DND-41 (cell line): ENCODE data around the gene OGDH.

Experiments
- ATAC-seq: fragments of 200-7000 bp; cut with Tn5 transposase; 3 replicates; pipeline ENCODE4 v1.9.1; 2021; ENCODE audit warnings: low read depth; ENCODE audit not compliant: insufficient read depth
- DNase-seq: peaks from one replicate; pipeline ENCODE4 v3.0.0-alpha.2; 2020
- H2AFZ ChIP-seq: 2 replicates; pipeline ENCODE4 v1.6.0; 2012; ENCODE audit warnings: low read depth, low read length
- H3K27ac ChIP-seq: 2 replicates; pipeline ENCODE4 v1.5.1; 2012; ENCODE audit warnings: low read length, inconsistent platforms
- H3K27me3 ChIP-seq: fragments of 200-600 bp; sonication (generic); 2 replicates; pipeline ENCODE4 v1.6.0; 2012; ENCODE audit warnings: low read length, mild to moderate bottlenecking, inconsistent platforms; ENCODE audit not compliant: insufficient read depth, poor library complexity
- H3K36me3 ChIP-seq: 2 replicates; pipeline ENCODE4 v1.5.1; 2012; ENCODE audit warnings: low read length, inconsistent platforms; ENCODE audit not compliant: insufficient read depth
- H3K4me1 ChIP-seq: 2 replicates; pipeline ENCODE4 v1.5.1; 2012; ENCODE audit warnings: mild to moderate bottlenecking, low read length; ENCODE audit not compliant: insufficient read depth
- H3K4me2 ChIP-seq: 2 replicates; pipeline ENCODE4 v1.6.0; 2012; ENCODE audit warnings: mild to moderate bottlenecking, moderate library complexity, low read length, inconsistent platforms; ENCODE audit not compliant: insufficient read depth
- H3K4me3 ChIP-seq, 2 experiments: fragments of 200-600 bp in 1 of 2; shearing (Covaris generic) in 1 of 2; 2 replicates each; pipeline ENCODE4 v1.5.1; 2012 to 2016; ENCODE audit warnings: inconsistent platforms in 2 of 2, low read length in 2 of 2, mild to moderate bottlenecking in 2 of 2, low read depth in 1 of 2, moderate library complexity in 1 of 2
- H3K79me2 ChIP-seq: 2 replicates; pipeline ENCODE4 v1.6.0; 2012; ENCODE audit warnings: low read length, inconsistent platforms; ENCODE audit not compliant: insufficient read depth
- H3K9ac ChIP-seq: 2 replicates; pipeline ENCODE4 v1.6.0; 2012; ENCODE audit warnings: low read depth, mild to moderate bottlenecking, inconsistent platforms, low read length, moderate library complexity
- H3K9me3 ChIP-seq: 2 replicates; pipeline ENCODE4 v1.5.1; 2012; ENCODE audit warnings: low read length, moderate library complexity, mild to moderate bottlenecking, inconsistent platforms; ENCODE audit not compliant: insufficient read depth, severe bottlenecking
- H4K20me1 ChIP-seq: 2 replicates; pipeline ENCODE4 v1.6.0; 2012; ENCODE audit warnings: low read length; ENCODE audit not compliant: insufficient read depth
- CTCF ChIP-seq: IDR thresholded peaks from 2 replicates; pipeline ENCODE4 v1.5.1; 2012; ENCODE audit warnings: borderline replicate concordance, low read length, moderate library complexity, mild to moderate bottlenecking; ENCODE audit not compliant: poor library complexity, severe bottlenecking; ENCODE audit errors: extremely low read depth
- EZH2 ChIP-seq: IDR thresholded peaks from 3 replicates; pipeline ENCODE4 v1.6.1; 2012; ENCODE audit warnings: borderline replicate concordance, low read depth, mild to moderate bottlenecking, moderate library complexity, low read length, inconsistent platforms; ENCODE audit not compliant: severe bottlenecking

Gene OGDH

GRCh38 chr7:44673771-44674170 is 67.3 kb downstream of the OGDH start:
- no peaks in the 10 kb centered on the region for H3K79me2 ChIP-seq
- no peak overlapping the region for H3K4me3 ChIP-seq
- DNase-seq (no peak), ATAC-seq (no peak)
- H3K9ac ChIP-seq, result no peak overlapping the region
- H3K27ac ChIP-seq, result no peak overlapping the region
- H3K9me3 ChIP-seq, result no peaks in the 10 kb centered on the region
- TF ChIP-seq EZH2 (no peak), CTCF (no peak)
- H3K4me1 ChIP-seq, result no peaks in the 10 kb centered on the region
- no peaks in the 10 kb centered on the region for H3K27me3 ChIP-seq
- peaks cover 60% of the 10 kb centered on the region for H3K36me3 ChIP-seq
- no peak overlapping the region for H3K4me2 ChIP-seq
- no peak overlapping the region for H2AFZ ChIP-seq
- H4K20me1 ChIP-seq, result no peaks in the 10 kb centered on the region

GRCh38 chr7:44674381-44674780 is 68.0 kb downstream of the OGDH start:
- Histone ChIP-seq H3K9ac (no peak overlapping the region), H3K4me1 (no peaks in the 10 kb centered on the region), H3K9me3 (no peaks in the 10 kb centered on the region), H4K20me1 (no peaks in the 10 kb centered on the region), H3K27me3 (no peaks in the 10 kb centered on the region), H3K27ac (no peak overlapping the region), H3K36me3 (peaks cover 64% of the 10 kb centered on the region), H3K4me2 (no peak overlapping the region), H3K4me3 (no peak overlapping the region), H3K79me2 (no peaks in the 10 kb centered on the region), H2AFZ (no peak overlapping the region)
- TF ChIP-seq CTCF, result no peak
- no peak for TF ChIP-seq EZH2
- DNase-seq (no peak), ATAC-seq (no peak)

- no peak overlapping the region for H2AFZ ChIP-seq
- H3K79me2 ChIP-seq, result no peaks in the 10 kb centered on the region
- DNase-seq, result no peak
- H3K9me3 ChIP-seq, result no peaks in the 10 kb centered on the region
- H4K20me1 ChIP-seq, result no peaks in the 10 kb centered on the region
- no peak for TF ChIP-seq CTCF
- H3K36me3 ChIP-seq, result peaks cover 70% of the 10 kb centered on the region
- no peaks in the 10 kb centered on the region for H3K27me3 ChIP-seq
- no peak for ATAC-seq
- no peaks in the 10 kb centered on the region for H3K4me1 ChIP-seq
- H3K4me2 ChIP-seq, result no peak overlapping the region
- no peak overlapping the region for H3K9ac ChIP-seq
- H3K4me3 ChIP-seq, result no peak overlapping the region
- no peak overlapping the region for H3K27ac ChIP-seq
Measured at GRCh38 chr7:44676776-44677175, 70.3 kb downstream of the OGDH start.

DNA sequence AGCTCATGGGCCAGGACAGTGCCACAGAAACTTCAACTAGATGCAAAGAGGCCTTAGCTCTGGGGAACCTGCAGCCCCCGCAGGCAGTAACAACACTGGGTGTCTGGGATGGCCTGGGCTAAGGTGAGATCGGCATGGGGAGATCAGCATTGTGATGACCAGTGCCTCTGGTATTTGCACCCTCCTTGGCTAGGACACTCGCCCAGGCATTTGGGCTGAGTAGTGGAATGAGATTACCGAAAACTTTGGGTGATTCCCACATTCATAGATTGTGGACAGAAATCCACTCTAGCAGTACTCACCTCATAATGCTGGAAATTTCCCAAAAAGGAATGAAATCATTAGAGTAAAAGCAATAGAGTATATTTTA is 71.7 kb downstream of the OGDH start:
- Histone ChIP-seq H3K4me1 (no peaks in the 10 kb centered on the region), H3K9me3 (no peaks in the 10 kb centered on the region), H3K4me3 (no peak overlapping the region), H3K27ac (no peak overlapping the region), H3K27me3 (no peaks in the 10 kb centered on the region), H4K20me1 (no peaks in the 10 kb centered on the region), H2AFZ (no peak overlapping the region), H3K79me2 (no peaks in the 10 kb centered on the region), H3K4me2 (no peak overlapping the region), H3K9ac (no peak overlapping the region), H3K36me3 (peaks cover 68% of the 10 kb centered on the region)
- DNase-seq, result no peak
- no peak for ATAC-seq
- no peak for TF ChIP-seq EZH2
- no peak for TF ChIP-seq CTCF
